GM18519 (cell line): Measurements from ENCODE around the gene OASL.

ENCODE experiments used
- ATAC-seq: cut with Tn5 transposase; IDR thresholded peaks from one replicate; pipeline ENCODE4 v1.9.1; 2021; ENCODE audit warnings: mild to moderate bottlenecking, moderate library complexity; ENCODE audit not compliant: unreplicated experiment, low FRiP score

OASL gene

GRCh38 chr12:120994589-120995337 lies 44.3 kb downstream of the OASL start:
- ATAC-seq = no peak

- no peak for ATAC-seq
Observed at GRCh38 chr12:120994059-120994458, 45.0 kb downstream of the OASL start.

GRCh38 chr12:120993496-120993895 lies 45.5 kb downstream of the OASL start:
- no peak for ATAC-seq

DNA sequence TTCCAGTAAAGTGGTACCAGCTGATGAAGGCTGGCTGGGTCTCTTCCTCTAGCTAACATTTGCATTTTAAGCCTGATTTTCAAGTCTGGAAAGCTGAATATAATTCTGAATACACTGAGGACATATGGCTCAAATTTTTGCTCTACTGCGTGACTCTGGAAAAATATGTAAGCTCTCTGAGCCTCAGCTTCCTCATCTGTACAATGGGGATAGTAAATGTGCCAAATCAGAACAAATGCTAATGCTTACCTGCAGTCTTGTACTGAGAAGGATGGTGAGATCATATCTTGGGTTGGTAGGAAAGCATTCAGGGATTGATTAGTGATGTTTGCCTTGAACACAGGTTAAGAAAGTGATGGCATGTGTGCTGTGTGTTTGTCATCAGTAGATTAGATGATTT lies 46.1 kb downstream of the OASL start:
- ATAC-seq = no peak

- ATAC-seq = no peak
Observed at GRCh38 chr12:120991965-120992364, 47.1 kb downstream of the OASL start.

DNA sequence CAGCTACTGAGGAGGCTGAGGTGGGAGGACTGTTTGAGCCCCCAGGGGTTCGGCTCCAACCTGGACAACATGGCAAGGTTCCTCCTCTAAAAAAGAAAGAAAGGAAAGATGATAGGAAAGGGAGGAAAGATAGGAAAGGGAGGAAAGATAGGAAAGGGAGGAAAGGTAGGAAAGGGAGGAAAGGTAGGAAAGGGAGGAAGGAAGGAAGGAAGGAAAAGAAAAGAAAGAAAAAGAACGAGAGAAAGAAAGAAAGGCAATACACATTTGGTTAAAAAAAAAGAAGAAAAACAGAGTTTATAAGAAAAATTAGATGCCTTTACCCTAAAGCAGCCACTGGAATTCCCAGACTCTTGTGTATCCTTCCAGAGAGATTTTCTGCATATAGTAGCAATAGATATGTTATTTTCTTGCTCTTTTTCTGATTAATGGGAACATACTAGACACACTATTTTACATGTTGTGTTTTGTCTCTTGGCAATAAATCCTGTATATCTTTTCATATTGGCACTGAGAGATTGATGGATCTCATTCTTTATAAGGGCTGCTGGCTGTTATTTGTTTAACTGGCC lies 48.5 kb downstream of the OASL start:
- ATAC-seq = no peak

GRCh38 chr12:120989687-120990086 lies 49.4 kb downstream of the OASL start:
- no peak for ATAC-seq

DNA sequence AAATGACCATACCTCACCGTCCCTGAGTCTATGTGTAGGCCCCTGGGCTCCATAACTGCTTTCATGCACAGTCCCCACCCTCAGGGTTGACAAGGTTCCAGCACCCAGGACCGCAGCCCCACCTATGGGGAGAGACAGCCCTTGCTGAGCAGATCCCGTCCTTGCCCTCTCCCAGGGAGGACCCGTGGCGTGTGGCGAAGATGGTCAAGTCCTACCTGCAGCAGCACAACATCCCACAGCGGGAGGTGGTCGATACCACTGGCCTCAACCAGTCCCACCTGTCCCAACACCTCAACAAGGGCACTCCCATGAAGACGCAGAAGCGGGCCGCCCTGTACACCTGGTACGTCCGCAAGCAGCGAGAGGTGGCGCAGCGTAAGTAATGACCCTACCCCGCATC lies 50.4 kb downstream of the OASL start:
- no peak for ATAC-seq

DNA sequence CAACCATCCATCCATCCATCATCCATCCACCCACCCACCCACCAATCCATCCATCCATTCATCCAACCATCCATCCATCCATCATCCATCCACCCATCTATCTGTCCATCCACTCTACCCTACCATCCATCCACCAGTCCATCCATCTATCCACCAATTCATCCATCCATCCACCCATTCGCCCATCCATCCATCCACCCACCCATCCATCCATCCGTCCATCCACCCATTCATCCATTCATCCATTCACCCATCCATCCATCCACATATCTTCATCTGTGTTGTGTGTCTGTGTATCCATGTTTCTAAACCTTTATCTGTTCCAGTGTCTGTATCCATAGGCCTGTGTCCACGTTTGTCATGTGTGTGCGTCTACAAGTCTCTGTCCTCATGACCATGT lies 50.8 kb downstream of the OASL start:
- ATAC-seq = no peak

DNA sequence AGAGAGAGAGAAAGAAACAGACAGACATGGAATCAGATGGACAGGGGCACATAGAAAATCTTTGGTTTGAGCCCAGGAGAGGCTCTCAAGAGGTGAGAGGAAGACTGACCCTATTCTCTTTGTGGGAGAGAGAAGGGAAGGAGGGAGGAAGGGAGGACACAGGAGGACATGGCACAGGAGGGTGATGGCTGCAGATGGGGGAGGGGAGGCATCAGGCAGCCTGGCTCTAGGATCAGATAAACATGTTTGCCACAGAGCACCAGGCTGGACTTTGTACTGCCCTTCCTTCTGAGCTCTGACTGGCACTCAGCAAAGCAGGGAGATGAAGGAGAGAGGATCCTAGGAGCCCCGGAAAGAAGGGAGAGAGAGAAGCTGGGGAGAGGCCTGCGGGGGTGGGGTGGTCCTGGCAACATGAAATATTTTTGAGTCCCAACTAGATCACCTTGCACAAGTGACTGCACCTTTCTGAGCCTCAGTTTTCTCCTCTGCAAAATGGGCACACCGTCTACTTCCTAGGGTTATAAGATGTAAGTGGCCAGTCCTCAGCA lies 54.6 kb downstream of the OASL start:
- ATAC-seq = no peak

DNA sequence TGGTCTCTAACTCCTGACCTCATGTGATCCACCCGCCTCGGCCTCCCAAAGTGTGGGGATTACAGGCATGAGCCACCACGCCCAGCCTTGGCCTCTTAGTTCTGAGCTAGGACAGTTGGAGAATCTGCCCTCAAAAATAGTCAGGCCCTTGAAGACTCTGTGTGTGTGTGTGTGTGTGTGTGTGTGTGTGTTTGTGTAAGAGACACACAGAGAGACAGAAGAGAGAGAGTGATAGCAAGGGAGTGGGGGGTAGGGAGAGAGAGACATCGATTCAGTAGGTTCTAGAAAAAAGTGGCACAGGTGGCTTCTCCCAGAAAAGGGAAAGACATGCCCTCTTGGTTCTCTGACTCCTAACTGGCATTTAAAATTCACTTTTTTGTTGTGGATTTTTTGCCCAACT lies 55.3 kb downstream of the OASL start:
- ATAC-seq = no peak

DNA sequence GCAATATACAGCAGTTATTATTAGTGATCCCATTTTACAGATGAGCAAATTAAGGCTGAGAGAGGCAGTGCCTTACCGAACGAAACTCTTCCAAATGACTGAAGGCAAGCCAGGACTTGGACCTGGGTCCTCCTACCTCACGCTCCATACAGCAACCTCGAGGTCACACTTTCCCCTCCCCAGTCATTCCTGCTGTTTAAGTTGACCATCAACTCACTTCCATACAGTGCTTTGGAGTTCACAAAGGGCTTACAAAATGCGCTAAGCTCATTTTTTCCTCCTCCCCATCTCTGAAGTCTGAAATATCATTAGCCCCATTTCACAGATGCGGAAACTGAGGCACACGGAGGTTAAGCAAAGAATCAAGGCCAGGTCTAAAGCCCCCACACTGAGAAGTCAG lies 56.4 kb downstream of the OASL start:
- no peak for ATAC-seq

DNA sequence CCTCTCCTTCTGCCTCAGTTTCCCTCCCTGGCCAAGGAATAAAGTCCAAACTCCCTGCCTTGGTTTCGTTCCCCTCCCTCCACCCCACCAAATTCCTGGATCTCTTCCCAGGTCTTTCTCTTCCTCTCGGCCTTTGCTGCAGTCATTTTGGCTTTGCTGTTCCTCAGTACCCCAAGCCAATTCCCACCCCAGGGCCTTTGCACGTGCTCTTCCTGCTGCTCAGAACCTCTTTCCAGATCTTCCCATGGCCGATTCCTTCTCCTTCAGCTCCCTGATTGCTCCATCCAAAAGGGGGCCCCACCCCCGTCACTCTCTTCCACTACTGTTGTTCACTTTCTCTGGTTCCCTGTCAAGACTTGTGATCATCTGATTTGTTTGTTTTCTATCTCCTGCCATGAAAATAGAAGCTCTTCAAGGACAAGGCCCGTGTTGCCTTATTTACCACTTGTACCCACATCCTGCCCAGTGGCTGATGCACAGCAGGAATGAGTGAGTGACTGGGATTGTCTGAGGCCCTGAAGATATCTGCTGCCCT lies 57.6 kb downstream of the OASL start:
- no peak for ATAC-seq

DNA sequence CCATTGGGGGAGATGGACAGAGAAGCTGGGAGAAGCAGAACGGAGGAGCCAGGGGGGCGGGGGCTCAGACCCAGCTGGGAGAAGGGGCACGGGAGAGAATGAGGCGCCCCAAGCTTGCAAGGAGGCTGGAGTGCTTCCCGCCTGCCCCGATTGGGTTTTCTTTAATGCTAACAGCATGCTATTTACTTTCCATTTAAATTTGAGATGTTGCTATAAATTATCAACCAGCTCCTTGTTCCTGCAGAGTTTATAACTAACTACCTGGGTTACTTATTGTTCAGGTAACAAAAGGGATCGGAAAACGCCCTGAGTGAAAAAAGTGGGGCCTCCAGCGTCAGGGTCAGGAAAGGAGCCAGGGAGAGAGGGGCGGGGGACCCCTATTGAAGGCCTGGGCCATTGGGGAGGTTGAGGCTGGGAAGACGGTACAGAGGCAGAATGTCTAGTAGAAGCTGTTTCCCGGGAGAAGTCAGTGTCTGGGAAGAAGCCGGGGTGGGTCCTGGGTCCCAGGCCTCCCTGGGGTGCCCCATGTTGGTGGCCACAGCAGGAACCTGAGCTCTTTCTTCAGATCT lies 58.2 kb downstream of the OASL start:
- ATAC-seq = no peak

DNA sequence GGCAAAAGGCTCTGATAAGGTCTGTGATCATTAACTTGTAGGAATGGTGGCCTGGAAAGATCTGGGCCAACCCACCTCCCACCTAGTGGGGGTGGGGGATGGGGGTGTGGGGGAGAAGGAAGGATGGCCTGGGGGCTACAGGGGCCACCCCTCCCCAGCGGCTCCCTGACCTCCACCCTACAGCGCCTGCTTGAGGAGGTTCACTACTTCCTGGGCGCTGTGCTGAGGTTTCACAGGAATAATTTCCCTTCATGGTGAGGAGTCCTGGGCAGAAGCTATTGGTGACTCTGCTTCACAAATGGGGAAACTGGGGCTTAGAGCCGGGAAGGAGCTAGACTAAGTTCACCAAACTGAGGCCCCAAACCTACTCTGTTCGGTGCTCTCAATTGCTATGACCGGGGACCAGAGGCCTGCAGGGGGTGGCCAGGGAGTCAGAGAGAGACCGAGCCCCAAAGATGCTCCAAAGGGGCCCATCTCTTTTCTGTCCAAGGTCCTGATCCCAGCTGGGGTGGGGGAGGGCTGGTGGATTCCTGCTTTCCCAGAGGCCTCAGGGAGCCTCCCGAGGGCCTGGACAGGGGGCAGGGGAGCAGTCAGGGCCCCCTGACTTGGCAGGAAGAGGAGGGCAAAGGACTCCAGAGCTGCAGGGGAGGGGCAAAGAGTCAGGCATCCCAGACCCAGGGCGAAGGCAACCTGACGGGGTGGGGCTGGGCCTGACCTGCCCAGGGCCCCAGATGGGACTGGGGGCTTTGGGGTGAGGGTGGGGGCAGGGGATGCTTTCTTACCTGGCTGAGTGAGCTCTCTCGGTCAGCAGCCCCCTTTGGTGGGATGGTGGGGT lies 59.0 kb downstream of the OASL start:
- no peak for ATAC-seq

DNA sequence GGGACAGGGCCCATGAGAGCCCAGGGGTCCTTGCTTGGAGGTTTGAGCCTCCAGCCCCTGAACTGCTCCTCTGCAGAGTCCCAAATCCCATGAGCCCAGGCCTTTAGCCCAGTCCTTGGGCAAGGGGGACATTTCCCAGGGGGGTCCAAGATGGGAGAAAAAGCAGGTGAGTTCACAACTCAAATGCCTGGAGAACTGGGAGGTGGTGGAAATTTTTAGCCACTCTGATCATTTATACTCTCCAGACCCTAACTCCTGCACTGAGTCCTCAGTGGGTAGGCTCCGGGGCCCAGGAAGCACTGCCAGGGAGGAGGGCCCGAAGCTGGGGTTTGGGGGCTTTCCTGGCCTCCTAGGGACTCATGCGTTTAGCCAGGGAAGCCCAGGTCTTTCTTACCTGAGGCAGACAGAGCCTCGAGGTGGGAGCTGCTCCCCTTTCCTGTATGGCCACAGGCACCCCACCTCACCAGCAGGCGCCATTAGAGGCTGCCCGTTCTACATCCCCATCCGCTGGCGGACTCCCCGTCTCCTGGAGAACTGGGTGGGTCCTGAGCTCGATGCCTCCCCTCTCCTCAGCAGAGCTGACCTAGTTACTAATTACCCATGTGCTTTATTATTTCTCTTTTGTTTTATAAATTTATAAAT lies 59.7 kb downstream of the OASL start:
- no peak for ATAC-seq

GRCh38 chr12:120978296-120979219 lies 60.5 kb downstream of the OASL start, which contains the start of gene HNF1A:
Gene HNF1A, plus strand, starts transcription at chr12:120978543. Its CDS starts 226 bp downstream, at chr12:120978769.
- no peak for ATAC-seq

- ATAC-seq = no peak
Observed at GRCh38 chr12:120977531-120978295, 61.3 kb downstream of the OASL start.
